HCT116 (cell line): ENCODE measurements around the gene ITPRIPL1.

Experiments
- CTCF ChIP-seq, 3 experiments: fragments of 200-600 bp in 1 of 3; sonication (generic) in 1 of 3; IDR thresholded peaks in 2 of 3; conservative IDR thresholded peaks in 1 of 3; 2 replicates each; pipeline ENCODE4 v1.5.1; 2012 to 2017; ENCODE audit warnings: low read depth in 2 of 3, low read length in 2 of 3, antibody characterized with exemption in 1 of 3, borderline replicate concordance in 1 of 3, control low read depth in 1 of 3, mild to moderate bottlenecking in 1 of 3, mixed read lengths in 1 of 3, mixed run types in 1 of 3, moderate library complexity in 1 of 3; ENCODE audit not compliant: insufficient read depth in 1 of 3
- MAX ChIP-seq: IDR thresholded peaks from 2 replicates; pipeline ENCODE4 v1.6.1; 2012

GRCh38 chr2:96315005-96315399 lies 10.1 kb upstream of the ITPRIPL1 start:
- TF ChIP-seq MAX (no peak), CTCF (IDR thresholded peaks at IDR 0.05 in 2 of 3, conservative IDR thresholded peaks at IDR 0.05 in 1 of 3; ENCODE audit: borderline replicate concordance in 1 of 3, insufficient read depth in 1 of 3, low read depth in 2 of 3, low read length in 2 of 3) (no peak)
